Neural cell (in vitro differentiated cells): ENCODE data around the gene PSMD11.

Experiments used
- EZH2 ChIP-seq: fragments of 200-600, 300-800 bp; shearing (Covaris generic), sonication (generic); IDR thresholded peaks from 2 replicates; pipeline ENCODE4 v1.6.1; 2014; ENCODE audit warnings: antibody characterized with exemption, low read length, borderline replicate concordance, mild to moderate bottlenecking; ENCODE audit not compliant: insufficient read depth, poor library complexity, severe bottlenecking
- MXI1 ChIP-seq: fragments of 450-650 bp; conservative IDR thresholded peaks from 2 replicates; pipeline ENCODE4 v1.6.1; 2014; ENCODE audit warnings: antibody characterized with exemption, mild to moderate bottlenecking; ENCODE audit not compliant: poor library complexity, severe bottlenecking
- TAF1 ChIP-seq: IDR thresholded peaks from 2 replicates; pipeline ENCODE4 v1.6.1; 2012; ENCODE audit warnings: low read depth
- TF ChIP-seq, protein P1 (sequence below): fragments of 450-650 bp; IDR thresholded peaks from 2 replicates; pipeline ENCODE4 v1.5.1; 2014; ENCODE audit warnings: antibody characterized with exemption, mild to moderate bottlenecking, moderate library complexity; ENCODE audit not compliant: poor library complexity, severe bottlenecking

DNA sequence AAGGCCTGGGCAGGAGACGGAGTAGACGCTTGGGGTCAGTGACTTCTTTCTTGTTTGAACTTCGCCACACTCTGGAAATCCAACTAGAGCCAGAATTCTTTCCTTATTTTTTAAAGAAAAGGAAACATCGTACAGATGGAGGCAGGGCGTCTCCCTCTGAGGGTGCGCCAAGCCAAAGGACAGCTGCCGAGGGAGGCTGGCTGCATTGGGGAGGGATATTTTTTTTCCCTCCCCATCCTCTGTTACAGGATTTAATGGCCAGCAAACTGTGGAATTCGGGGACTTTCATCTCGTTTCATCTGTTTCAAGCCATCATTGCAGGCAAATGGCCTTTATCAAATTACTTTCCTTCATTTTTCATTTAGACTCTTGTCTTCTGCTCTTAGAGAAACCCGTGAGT, 58.4 kb downstream of the PSMD11 start:
- TF ChIP-seq, protein P1, sequence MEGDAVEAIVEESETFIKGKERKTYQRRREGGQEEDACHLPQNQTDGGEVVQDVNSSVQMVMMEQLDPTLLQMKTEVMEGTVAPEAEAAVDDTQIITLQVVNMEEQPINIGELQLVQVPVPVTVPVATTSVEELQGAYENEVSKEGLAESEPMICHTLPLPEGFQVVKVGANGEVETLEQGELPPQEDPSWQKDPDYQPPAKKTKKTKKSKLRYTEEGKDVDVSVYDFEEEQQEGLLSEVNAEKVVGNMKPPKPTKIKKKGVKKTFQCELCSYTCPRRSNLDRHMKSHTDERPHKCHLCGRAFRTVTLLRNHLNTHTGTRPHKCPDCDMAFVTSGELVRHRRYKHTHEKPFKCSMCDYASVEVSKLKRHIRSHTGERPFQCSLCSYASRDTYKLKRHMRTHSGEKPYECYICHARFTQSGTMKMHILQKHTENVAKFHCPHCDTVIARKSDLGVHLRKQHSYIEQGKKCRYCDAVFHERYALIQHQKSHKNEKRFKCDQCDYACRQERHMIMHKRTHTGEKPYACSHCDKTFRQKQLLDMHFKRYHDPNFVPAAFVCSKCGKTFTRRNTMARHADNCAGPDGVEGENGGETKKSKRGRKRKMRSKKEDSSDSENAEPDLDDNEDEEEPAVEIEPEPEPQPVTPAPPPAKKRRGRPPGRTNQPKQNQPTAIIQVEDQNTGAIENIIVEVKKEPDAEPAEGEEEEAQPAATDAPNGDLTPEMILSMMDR, result no peak
- TF ChIP-seq TAF1, result no peak
- TF ChIP-seq EZH2, result no peak
- no peak for TF ChIP-seq MXI1
